Measurements from ENCODE around the gene NIPSNAP2. TPM values are rescaled to one million over a fixed set of nuclear protein-coding genes. Genes with fewer than 3 reads are reported as not detected.

The NIPSNAP2 gene
- total and polyA plus RNA-seq, 2 of the 13 experiments (the other 11 are each of a cell fraction or from before 2014, with no cell fraction given), result 40.3 to 61.5 TPM

GRCh38 chr7:55957190-55957589, 7.2 kb upstream of the NIPSNAP2 start (continued):
- no peak for TF ChIP-seq SMAD9 (CRISPR knock-in tag; IDR thresholded peaks at IDR 0.05)
- TF ChIP-seq MZF1 (CRISPR knock-in tag; IDR thresholded peaks at IDR 0.05; ENCODE audit: borderline replicate concordance), result no peak
- no peak for TF ChIP-seq ZFYVE20 (CRISPR knock-in tag; IDR thresholded peaks at IDR 0.05; ENCODE audit: borderline replicate concordance, low read depth)
- TF ChIP-seq KAT8 (CRISPR knock-in tag; IDR thresholded peaks at IDR 0.05), result no peak
- TF ChIP-seq ZNF530 (CRISPR knock-in tag; IDR thresholded peaks at IDR 0.05; ENCODE audit: low read depth), result no peak
- no peak for TF ChIP-seq NKX3-1 (CRISPR knock-in tag; IDR thresholded peaks at IDR 0.05)
- TF ChIP-seq ZNF121 (CRISPR knock-in tag; IDR thresholded peaks at IDR 0.05), result no peak
- TF ChIP-seq ARID5B (CRISPR knock-in tag; IDR thresholded peaks at IDR 0.05), result peak; percentile 18; the same call in 1 of the 2 replicates
- no peak for TF ChIP-seq ARID2 (CRISPR knock-in tag; IDR thresholded peaks at IDR 0.05; ENCODE audit: borderline replicate concordance)
- no peak for TF ChIP-seq CC2D1A (CRISPR knock-in tag; IDR thresholded peaks at IDR 0.05)
- no peak for TF ChIP-seq ZNF264 (CRISPR knock-in tag; IDR thresholded peaks at IDR 0.05)
- no peak for TF ChIP-seq ZBTB8A (CRISPR knock-in tag; IDR thresholded peaks at IDR 0.05; ENCODE audit: borderline replicate concordance, low read depth)
- TF ChIP-seq NFIB (CRISPR knock-in tag; IDR thresholded peaks at IDR 0.05; ENCODE audit: borderline replicate concordance), result no peak
- TF ChIP-seq PAX8 (CRISPR knock-in tag; IDR thresholded peaks at IDR 0.05; ENCODE audit: borderline replicate concordance), result no peak
- TF ChIP-seq ATRX (CRISPR knock-in tag; IDR thresholded peaks at IDR 0.05; ENCODE audit: borderline replicate concordance), result no peak
- no peak for TF ChIP-seq MIER3 (CRISPR knock-in tag; IDR thresholded peaks at IDR 0.05; ENCODE audit: borderline replicate concordance)
- TF ChIP-seq TCF7 (IDR thresholded peaks at IDR 0.05; ENCODE audit: low read depth), result peak; percentile 63
- TF ChIP-seq ASH2L (IDR thresholded peaks at IDR 0.05; ENCODE audit: insufficient read length, low read depth, low read length), result no peak
- TF ChIP-seq MED1 (CRISPR knock-in tag; IDR thresholded peaks at IDR 0.05), result peak; percentile 23; the same call in 1 of the 2 replicates
- no peak for TF ChIP-seq ZBTB10 (CRISPR knock-in tag; IDR thresholded peaks at IDR 0.05; ENCODE audit: borderline replicate concordance)
- TF ChIP-seq HHEX (CRISPR knock-in tag; IDR thresholded peaks at IDR 0.05), result no peak
- TF ChIP-seq ZFP62 (CRISPR knock-in tag; IDR thresholded peaks at IDR 0.05), result no peak
- 0 out of 2 replicates have a peak, but pooled peaks have one; percentile 39 for TF ChIP-seq PITX1 (CRISPR knock-in tag; IDR thresholded peaks at IDR 0.05)
- TF ChIP-seq NR0B2 (CRISPR knock-in tag; IDR thresholded peaks at IDR 0.05), result no peak
- no peak for TF ChIP-seq ZNF432 (CRISPR knock-in tag; IDR thresholded peaks at IDR 0.05; ENCODE audit: borderline replicate concordance)
- no peak for TF ChIP-seq FOXP1 (IDR thresholded peaks at IDR 0.05)
- TF ChIP-seq FOXP1 (CRISPR knock-in tag; IDR thresholded peaks at IDR 0.05), result no peak
